DOHH2 (cell line): ENCODE measurements around the gene MYO18A.

Experiments
- CTCF ChIP-seq: fragments of 200-600 bp; sonication (generic); IDR thresholded peaks from one replicate; pipeline ENCODE4 v1.5.1; 2014; ENCODE audit warnings: antibody characterized with exemption, mild to moderate bottlenecking, low read depth, low read length; ENCODE audit not compliant: poor library complexity, severe bottlenecking
- EZH2phosphoT487 ChIP-seq: fragments of 200-600 bp; sonication (generic); IDR thresholded peaks from 2 replicates; pipeline ENCODE4 v1.6.1; 2017; ENCODE audit warnings: borderline replicate concordance, mild to moderate bottlenecking, antibody characterized with exemption, low read length, moderate library complexity, mixed read lengths

DNA sequence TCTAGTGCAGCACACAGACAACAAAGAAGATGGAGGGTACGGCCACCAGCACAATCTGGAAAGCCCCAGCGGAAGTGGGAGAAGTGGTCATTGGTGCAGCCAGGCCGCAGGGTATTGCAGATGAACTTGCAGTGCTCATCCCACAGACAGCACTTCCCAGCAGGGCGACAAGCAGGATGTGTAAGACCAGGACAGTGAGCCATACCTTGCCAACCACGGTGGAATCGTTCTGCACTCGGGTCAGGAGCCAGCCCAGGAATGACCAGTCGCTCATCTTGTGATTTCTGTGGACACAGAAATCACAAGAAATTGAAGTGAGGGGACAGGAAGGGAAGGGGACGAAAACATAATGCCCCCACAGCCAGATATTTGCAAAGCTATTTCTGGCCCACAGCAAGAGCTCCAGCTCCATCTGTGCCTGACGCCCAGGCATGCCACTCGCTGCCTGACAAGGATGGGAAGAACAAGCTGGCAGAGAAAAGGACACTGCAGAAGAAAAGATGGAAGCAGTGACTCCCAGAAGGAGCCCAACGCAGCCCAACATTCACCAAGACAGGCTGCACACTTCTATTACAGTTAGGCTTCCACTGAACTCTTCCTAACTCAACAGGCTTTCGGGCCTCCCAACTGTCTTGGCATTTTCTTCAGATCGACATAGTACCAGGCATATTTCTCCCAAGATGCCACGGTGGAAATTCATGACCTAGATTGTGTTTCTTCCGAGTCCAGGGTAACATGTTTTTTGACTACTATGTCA lies 17.5 kb upstream of the MYO18A start:
- TF ChIP-seq CTCF (no peak), EZH2phosphoT487 (no peak)
